HuH-7 (cell line): ENCODE measurements around the gene PRDM7.
A peak's percentile ranks its signal among the peaks of the same experiment; 100 is the strongest.

Experiments
- DNase-seq: peaks from one replicate; pipeline ENCODE4 v3.0.0; 2011; ENCODE audit warnings: low spot score

PRDM7 gene

GRCh38 chr16:90035902-90036301 lies 41.2 kb downstream of the PRDM7 start:
- no peak for DNase-seq

- no peak for DNase-seq
Observed at GRCh38 chr16:90034504-90034903, 42.6 kb downstream of the PRDM7 start.

- no peak for DNase-seq
Observed at GRCh38 chr16:90033387-90033786, 43.7 kb downstream of the PRDM7 start.

- DNase-seq = no peak
Observed at GRCh38 chr16:90032674-90033331, 44.3 kb downstream of the PRDM7 start.

- DNase-seq = no peak
Observed at GRCh38 chr16:90031931-90032673, 45.0 kb downstream of the PRDM7 start.

GRCh38 chr16:90031186-90031930 lies 45.8 kb downstream of the PRDM7 start:
- no peak for DNase-seq

- DNase-seq = no peak
Observed at GRCh38 chr16:90028985-90029384, 48.1 kb downstream of the PRDM7 start.

- DNase-seq = no peak
Observed at GRCh38 chr16:90027611-90028010, 49.5 kb downstream of the PRDM7 start.

- DNase-seq = peak; percentile 59
Observed at GRCh38 chr16:90026135-90026534, 51.0 kb downstream of the PRDM7 start.

- DNase-seq = peak; percentile 47
Observed at GRCh38 chr16:90023078-90023447, 54.1 kb downstream of the PRDM7 start.

- DNase-seq = peak; percentile 99
Observed at GRCh38 chr16:90022209-90023077, 54.7 kb downstream of the PRDM7 start.

GRCh38 chr16:90020838-90021382 lies 56.2 kb downstream of the PRDM7 start:
- DNase-seq = no peak

GRCh38 chr16:90020260-90020837 lies 56.8 kb downstream of the PRDM7 start:
- DNase-seq = no peak

- DNase-seq = peak; percentile 89
Observed at GRCh38 chr16:90019543-90020259, 57.4 kb downstream of the PRDM7 start.

GRCh38 chr16:90018652-90019542 lies 58.2 kb downstream of the PRDM7 start, which contains the start of gene DBNDD1:
Gene DBNDD1, minus strand, starts transcription at chr16:90019456. Its CDS starts 115 bp downstream, at chr16:90019341.
- DNase-seq = peak; percentile 62

GRCh38 chr16:90018297-90018651 lies 58.9 kb downstream of the PRDM7 start:
- DNase-seq = peak; percentile 56

GRCh38 chr16:90016339-90016950 lies 60.7 kb downstream of the PRDM7 start:
- no peak for DNase-seq

GRCh38 chr16:90015586-90016338 lies 61.4 kb downstream of the PRDM7 start:
- DNase-seq = no peak
